IMR-90 (cell line): ENCODE results near the gene ITK. TPM values are rescaled to one million over a fixed set of nuclear protein-coding genes. Genes with fewer than 3 reads are reported as not detected.

Source experiments
- ATAC-seq: fragments of 200-7000 bp; cut with Tn5 transposase; 2 replicates; pipeline ENCODE4 v1.9.1; 2020; ENCODE audit warnings: low read depth, mild to moderate bottlenecking, moderate library complexity
- BruUV-seq: library from RNA; stranded (reverse); fragments of 400-500 nt; replicated peaks from 2 replicates; lab custom pipeline; 2021; lab: Mats Ljungman, UMichigan
- CTCF ChIA-PET: fragments of 300-600 bp; formaldehyde crosslinking; extraction: SDS; loops from one replicate; lab custom pipeline; 2021; ENCODE audit warnings: antibody characterized with exemption; lab: Yijun Ruan, JAX
- POLR2A ChIA-PET: fragments of 300-600 bp; sonication (Branson Sonifier 250); formaldehyde crosslinking; loops from one replicate; lab custom pipeline; 2022; ENCODE audit warnings: antibody characterized with exemption; ENCODE audit not compliant: unreplicated experiment; lab: Charles Lee
- DNase-seq: peaks from one replicate; pipeline ENCODE4 v3.0.0; 2013
- H2AFZ ChIP-seq: replicated peaks from 2 replicates; pipeline ENCODE3; 2013; ENCODE audit warnings: low read length, mild to moderate bottlenecking; ENCODE audit not compliant: poor library complexity
- H2AK5ac ChIP-seq: 2 replicates; pipeline ENCODE4 v1.6.1; 2013; ENCODE audit warnings: low read depth, low read length, inconsistent platforms
- H2AK9ac ChIP-seq: replicated peaks from 2 replicates; pipeline ENCODE3; 2013; ENCODE audit warnings: mild to moderate bottlenecking, low read depth, low read length, moderate library complexity; ENCODE audit not compliant: poor library complexity
- H2BK120ac ChIP-seq: 2 replicates; pipeline ENCODE4 v1.6.1; 2013; ENCODE audit warnings: low read depth, low read length, inconsistent platforms
- H2BK15ac ChIP-seq: 3 replicates; pipeline ENCODE4 v1.6.1; 2013; ENCODE audit warnings: low read depth, low read length, inconsistent platforms
- H2BK20ac ChIP-seq: 2 replicates; pipeline ENCODE4 v1.6.1; 2013; ENCODE audit warnings: low read depth, mild to moderate bottlenecking, inconsistent platforms, low read length, moderate library complexity
- H2BK5ac ChIP-seq: 2 replicates; pipeline ENCODE4 v1.6.1; 2013; ENCODE audit warnings: mild to moderate bottlenecking, low read depth, low read length, inconsistent platforms; ENCODE audit not compliant: poor library complexity, severe bottlenecking
- H3K14ac ChIP-seq: replicated peaks from 2 replicates; pipeline ENCODE4 v1.6.1; 2013; ENCODE audit warnings: low read depth, low read length, inconsistent platforms
- H3K18ac ChIP-seq: 2 replicates; pipeline ENCODE4 v1.6.1; 2013; ENCODE audit warnings: low read depth, low read length, control low read depth
- H3K23ac ChIP-seq: 2 replicates; pipeline ENCODE4 v1.6.1; 2013; ENCODE audit warnings: low read depth, low read length, inconsistent platforms
- H3K27ac ChIP-seq: 2 replicates; pipeline ENCODE4 v1.5.1; 2013; ENCODE audit warnings: mild to moderate bottlenecking, control low read depth, low read length; ENCODE audit not compliant: insufficient read depth
- H3K27me3 ChIP-seq: 2 replicates; pipeline ENCODE4 v1.6.1; 2013; ENCODE audit warnings: low read length; ENCODE audit not compliant: control insufficient read depth, insufficient read depth
- H3K36me3 ChIP-seq: 2 replicates; pipeline ENCODE4 v1.6.1; 2013; ENCODE audit warnings: low read length, mixed read lengths; ENCODE audit not compliant: control insufficient read depth, insufficient read depth
- H3K4ac ChIP-seq: 2 replicates; pipeline ENCODE4 v1.6.1; 2013; ENCODE audit warnings: low read depth, low read length, inconsistent platforms
- H3K4me1 ChIP-seq: 2 replicates; pipeline ENCODE4 v1.6.1; 2013; ENCODE audit warnings: low read length, mixed read lengths; ENCODE audit not compliant: control insufficient read depth, insufficient read depth
- H3K4me2 ChIP-seq: 2 replicates; pipeline ENCODE4 v1.6.1; 2013; ENCODE audit warnings: low read depth, mild to moderate bottlenecking, control low read depth, low read length, moderate library complexity
- H3K4me3 ChIP-seq: 2 replicates; pipeline ENCODE4 v1.5.1; 2013; ENCODE audit warnings: low read depth, mild to moderate bottlenecking, control low read depth, low read length, moderate library complexity; ENCODE audit not compliant: insufficient read depth
- H3K56ac ChIP-seq: 2 replicates; pipeline ENCODE4 v1.6.1; 2013; ENCODE audit warnings: low read length, inconsistent platforms; ENCODE audit not compliant: insufficient read depth; ENCODE audit errors: extremely low read depth
- H3K79me1 ChIP-seq, 2 experiments: 2 replicates each; pipeline ENCODE4 v1.6.1; 2013; ENCODE audit warnings: low read length in 2 of 2, inconsistent platforms in 1 of 2, low read depth in 1 of 2
- H3K9ac ChIP-seq: 2 replicates; pipeline ENCODE4 v1.6.1; 2013; ENCODE audit warnings: low read depth, low read length, control low read depth
- H3K9me1 ChIP-seq: 2 replicates; pipeline ENCODE4 v1.6.1; 2013; ENCODE audit warnings: low read length, inconsistent platforms; ENCODE audit not compliant: insufficient read depth
- H3K9me3 ChIP-seq: 2 replicates; pipeline ENCODE4 v1.6.1; 2013; ENCODE audit warnings: low read length; ENCODE audit not compliant: control insufficient read depth, insufficient read depth
- H4K20me1 ChIP-seq: 2 replicates; pipeline ENCODE4 v1.6.1; 2013; ENCODE audit warnings: low read length, inconsistent platforms; ENCODE audit not compliant: insufficient read depth
- H4K5ac ChIP-seq: 2 replicates; pipeline ENCODE4 v1.6.1; 2013; ENCODE audit warnings: mild to moderate bottlenecking, low read depth, low read length, control low read depth
- H4K8ac ChIP-seq, 2 experiments: 2 replicates each; pipeline ENCODE4 v1.6.1; 2013; ENCODE audit warnings: low read depth in 2 of 2, low read length in 2 of 2, control low read depth in 1 of 2, inconsistent platforms in 1 of 2
- H4K91ac ChIP-seq: 2 replicates; pipeline ENCODE4 v1.6.1; 2013; ENCODE audit warnings: low read depth, low read length, inconsistent platforms; ENCODE audit not compliant: insufficient read depth
- BHLHE40 ChIP-seq: fragments of 150-350 bp; IDR thresholded peaks from 2 replicates; pipeline ENCODE4 v1.6.1; 2016; ENCODE audit warnings: mild to moderate bottlenecking, low read depth, low read length
- CEBPB ChIP-seq: IDR thresholded peaks from 2 replicates; pipeline ENCODE4 v1.6.1; 2012; ENCODE audit warnings: low read depth, low read length, improper control_type of control experiment
- CHD1 ChIP-seq: IDR thresholded peaks from 2 replicates; pipeline ENCODE4 v1.6.1; 2012; ENCODE audit warnings: low read depth, low read length, improper control_type of control experiment
- CTCF ChIP-seq: conservative IDR thresholded peaks from 2 replicates; pipeline ENCODE4 v1.5.1; 2012; ENCODE audit warnings: mild to moderate bottlenecking, low read depth, low read length, improper control_type of control experiment
- ELK1 ChIP-seq: fragments of 150-350 bp; IDR thresholded peaks from 2 replicates; pipeline ENCODE4 v1.6.1; 2016; ENCODE audit warnings: low read depth, mild to moderate bottlenecking, low read length, moderate library complexity, borderline replicate concordance
- FOS ChIP-seq: fragments of 150-350 bp; IDR thresholded peaks from 2 replicates; pipeline ENCODE4 v1.6.1; 2016; ENCODE audit warnings: low read depth, low read length
- MAFK ChIP-seq: IDR thresholded peaks from 2 replicates; pipeline ENCODE4 v1.6.1; 2012; ENCODE audit warnings: low read depth, low read length, improper control_type of control experiment
- MAZ ChIP-seq: IDR thresholded peaks from 2 replicates; pipeline ENCODE4 v1.6.1; 2012; ENCODE audit warnings: low read depth, mild to moderate bottlenecking, low read length, improper control_type of control experiment, moderate library complexity, borderline replicate concordance
- MXI1 ChIP-seq: IDR thresholded peaks from 2 replicates; pipeline ENCODE4 v1.6.1; 2012; ENCODE audit warnings: low read depth, mild to moderate bottlenecking, low read length, moderate library complexity, borderline replicate concordance
- NFE2L2 ChIP-seq: fragments of 150-350 bp; IDR thresholded peaks from 2 replicates; pipeline ENCODE4 v1.6.1; 2016; ENCODE audit warnings: low read depth, mild to moderate bottlenecking, low read length
- POLR2A ChIP-seq: IDR thresholded peaks from 2 replicates; pipeline ENCODE4 v1.6.1; 2012; ENCODE audit warnings: mild to moderate bottlenecking, low read depth, low read length
- RAD21 ChIP-seq: IDR thresholded peaks from 2 replicates; pipeline ENCODE4 v1.6.1; 2012; ENCODE audit warnings: low read length, improper control_type of control experiment
- RCOR1 ChIP-seq: IDR thresholded peaks from 2 replicates; pipeline ENCODE4 v1.6.1; 2012; ENCODE audit warnings: mild to moderate bottlenecking, low read length, improper control_type of control experiment; ENCODE audit not compliant: insufficient replicate concordance
- RFX5 ChIP-seq: IDR thresholded peaks from 2 replicates; pipeline ENCODE4 v1.8.0; 2012; ENCODE audit warnings: low read depth, mild to moderate bottlenecking, low read length, moderate library complexity
- SMC3 ChIP-seq: fragments of 150-350 bp; IDR thresholded peaks from 2 replicates; pipeline ENCODE4 v1.6.1; 2016; ENCODE audit warnings: low read depth, mild to moderate bottlenecking, antibody characterized with exemption, low read length, moderate library complexity
- USF2 ChIP-seq: fragments of 150-350 bp; IDR thresholded peaks from 2 replicates; pipeline ENCODE4 v1.6.1; 2017; ENCODE audit warnings: mild to moderate bottlenecking, antibody characterized with exemption, low read length, low read depth
- dilution Hi-C: fragments of 300-500 bp; cut with HindIII; formaldehyde crosslinking; loops from one replicate; pipeline ENCODE4 v1.14.3; 2018; ENCODE audit warnings: low sequenced_read_pairs; ENCODE audit not compliant: unreplicated experiment
- in situ Hi-C: fragments of 300-500 bp; cut with MboI; formaldehyde crosslinking; loops from 3 replicates; pipeline ENCODE4 v1.14.3; 2019; ENCODE audit warnings: low sequenced_read_pairs, inconsistent platforms, mixed read lengths
- intact Hi-C: fragments of 100-400 bp; cut with micrococcal nuclease; formaldehyde crosslinking; loops from 2 replicates; pipeline ENCODE4 v1.10.0; 2022
- polyA plus RNA-seq, 3 experiments: library from polyadenylated mRNA; depleted of rRNA; stranded (reverse); fragments of >200 nt; gene quantifications; 2 replicates each; pipeline ENCODE4 v1.2.3, GENCODE V29; 2012; ENCODE audit warnings: low replicate concordance in 1 of 3
- total RNA-seq: library from RNA; depleted of rRNA; stranded (reverse); fragments of >200 nt; gene quantifications from 2 replicates; pipeline ENCODE4 v1.2.3, GENCODE V29; 2012

ITK gene
- total and polyA plus RNA-seq, 2 of the 4 experiments (the other 2 are of a cell fraction): not detected

- Histone ChIP-seq H2AFZ (no peak overlapping the region), H4K91ac (no peak overlapping the region), H3K36me3 (no peaks in the 10 kb centered on the region), H4K20me1 (no peaks in the 10 kb centered on the region), H3K27ac (no peak overlapping the region), H3K9me3 (no peaks in the 10 kb centered on the region), H3K4me3 (no peak overlapping the region), H4K5ac (no peak overlapping the region), H2BK15ac (no peak overlapping the region), H3K27me3 (no peaks in the 10 kb centered on the region; the same call in 1 of the 2 replicates), H3K14ac (no peak overlapping the region), H2AK5ac (no peak overlapping the region), H3K9me1 (no peaks in the 10 kb centered on the region), H2BK20ac (no peak overlapping the region), H2AK9ac (no peak overlapping the region), H2BK5ac (no peak overlapping the region), H3K4me1 (no peaks in the 10 kb centered on the region), H4K8ac (no peak overlapping the region), H3K4me2 (no peak overlapping the region), H3K56ac (no peak overlapping the region), H3K18ac (no peak overlapping the region), H3K23ac (no peak overlapping the region), H2BK120ac (no peak overlapping the region), H3K79me1 (no peaks in the 10 kb centered on the region), H3K4ac (no peak overlapping the region), H3K9ac (no peak overlapping the region)
- ChIA-PET CTCF (interaction anchor here (0.9 kb wide), 1 partner anchor 48 kb away, joined by 3 read pairs; no protein-coding TSS in a partner anchor), POLR2A (no interaction called here)
- BruUV-seq: no TSS peak
- DNase-seq (no peak), ATAC-seq (no peak)
- TF ChIP-seq RCOR1 (no peak), POLR2A (no peak), MXI1 (no peak), USF2 (no peak), RFX5 (no peak), CTCF (no peak), FOS (no peak), RAD21 (no peak), SMC3 (no peak), CEBPB (no peak), MAFK (no peak), ELK1 (no peak), CHD1 (no peak), NFE2L2 (no peak), MAZ (no peak), BHLHE40 (no peak)
- dilution Hi-C loops: no loop called here
- in situ Hi-C loops: no loop called here
- intact Hi-C loops: no loop called here
Observed at GRCh38 chr5:157301066-157301465, 120.4 kb downstream of the ITK start.
